GM21825 (cell line): ENCODE data around the gene OSBPL1A.

ENCODE experiments used
- ATAC-seq: cut with Tn5 transposase; IDR thresholded peaks from one replicate; pipeline ENCODE4 v1.9.1; 2021; ENCODE audit warnings: mild to moderate bottlenecking, moderate library complexity; ENCODE audit not compliant: unreplicated experiment

The OSBPL1A gene

DNA sequence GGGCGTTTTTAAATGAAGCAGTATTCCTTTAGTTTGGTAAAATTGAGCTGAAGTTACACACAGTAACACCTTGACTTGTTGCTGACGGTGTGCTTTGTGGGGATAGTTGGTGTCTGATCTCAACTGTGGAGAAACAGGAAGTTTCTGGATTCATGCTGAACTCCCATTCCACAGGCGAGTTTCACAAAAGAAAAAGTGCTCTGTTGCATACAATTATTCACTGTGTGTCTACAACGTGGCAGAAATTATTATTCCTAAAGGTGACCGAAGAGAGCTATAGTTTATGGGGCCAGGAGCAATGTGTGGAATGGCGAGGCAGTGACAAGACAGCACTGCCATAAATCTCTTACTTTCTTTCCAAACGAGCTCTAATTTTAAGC is 259.2 kb downstream of the OSBPL1A start:
- no peak for ATAC-seq

DNA sequence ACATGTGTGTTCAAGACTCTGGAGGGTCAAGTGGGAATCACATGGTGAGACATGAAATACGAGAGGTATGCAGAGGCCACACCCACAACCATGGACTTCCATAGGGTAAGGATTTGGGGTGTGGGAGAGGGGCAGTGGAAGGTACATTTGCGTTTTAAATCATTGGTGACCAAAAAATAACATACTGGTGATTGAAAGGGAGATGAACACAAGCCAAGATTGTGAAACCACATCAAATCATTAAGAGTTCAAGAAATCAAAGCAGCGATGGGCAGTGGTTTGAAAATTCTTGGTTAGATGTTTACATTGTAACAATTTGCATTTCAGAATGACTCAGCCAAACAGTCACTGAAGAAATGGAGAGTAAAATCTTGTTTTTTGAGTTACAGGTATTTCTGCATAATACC is 260.7 kb downstream of the OSBPL1A start:
- no peak for ATAC-seq

DNA sequence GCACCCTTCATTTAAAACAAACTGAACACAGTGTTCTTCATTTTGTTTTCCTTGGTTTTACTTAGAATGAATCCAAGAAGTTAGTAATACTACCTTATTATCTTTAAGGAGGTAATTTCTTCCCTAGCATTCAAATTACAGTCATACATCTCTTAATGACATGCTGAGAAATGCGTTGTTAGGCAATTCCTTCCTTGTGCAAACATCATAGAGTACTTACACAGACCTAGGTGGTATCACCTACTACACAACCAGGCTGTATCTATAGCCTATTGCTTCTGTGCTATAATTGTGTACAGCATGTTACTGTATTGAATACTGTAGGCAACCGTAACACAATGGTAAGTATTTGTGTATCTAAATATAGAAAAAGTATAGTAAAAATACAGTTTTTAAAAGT is 267.1 kb downstream of the OSBPL1A start:
- ATAC-seq: no peak

DNA sequence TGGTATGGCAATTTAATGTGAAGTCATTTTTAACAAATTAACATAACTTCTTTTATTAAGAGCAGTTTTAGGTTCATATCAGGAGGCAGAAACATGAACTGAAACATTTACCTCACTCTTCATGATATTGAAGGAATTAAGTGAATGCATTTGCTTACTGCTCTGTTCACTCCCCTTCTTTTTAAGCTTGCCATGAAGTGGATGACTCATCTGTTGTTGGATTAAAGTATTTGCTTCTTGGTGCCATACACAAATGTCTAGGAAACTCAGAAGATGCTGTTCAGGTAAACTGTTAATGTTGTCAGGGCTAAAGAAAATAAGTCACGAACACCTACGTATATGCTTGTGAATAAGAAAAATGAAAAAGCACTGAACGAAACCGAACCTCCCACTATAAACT is 268.9 kb downstream of the OSBPL1A start:
- ATAC-seq: no peak

DNA sequence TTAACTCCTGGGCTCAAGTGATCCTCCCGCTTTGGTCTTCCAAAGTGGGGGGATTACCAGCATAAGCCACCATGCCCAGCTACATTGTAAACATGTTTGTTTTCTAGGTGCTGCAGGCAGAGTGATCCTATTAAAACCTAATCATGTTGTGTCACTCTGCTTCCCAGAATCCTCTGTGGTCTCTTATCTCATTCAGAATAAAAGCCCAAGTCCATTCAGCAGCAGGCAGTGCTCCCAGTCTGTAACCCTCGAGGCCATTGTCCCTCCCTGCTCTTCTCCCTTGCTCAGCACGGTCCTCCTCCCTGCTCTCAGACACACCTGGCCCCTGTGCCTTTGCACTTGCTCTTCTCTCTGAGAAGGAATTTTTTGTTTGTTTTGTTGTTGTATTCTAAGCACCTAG is 269.9 kb downstream of the OSBPL1A start:
- no peak for ATAC-seq

DNA sequence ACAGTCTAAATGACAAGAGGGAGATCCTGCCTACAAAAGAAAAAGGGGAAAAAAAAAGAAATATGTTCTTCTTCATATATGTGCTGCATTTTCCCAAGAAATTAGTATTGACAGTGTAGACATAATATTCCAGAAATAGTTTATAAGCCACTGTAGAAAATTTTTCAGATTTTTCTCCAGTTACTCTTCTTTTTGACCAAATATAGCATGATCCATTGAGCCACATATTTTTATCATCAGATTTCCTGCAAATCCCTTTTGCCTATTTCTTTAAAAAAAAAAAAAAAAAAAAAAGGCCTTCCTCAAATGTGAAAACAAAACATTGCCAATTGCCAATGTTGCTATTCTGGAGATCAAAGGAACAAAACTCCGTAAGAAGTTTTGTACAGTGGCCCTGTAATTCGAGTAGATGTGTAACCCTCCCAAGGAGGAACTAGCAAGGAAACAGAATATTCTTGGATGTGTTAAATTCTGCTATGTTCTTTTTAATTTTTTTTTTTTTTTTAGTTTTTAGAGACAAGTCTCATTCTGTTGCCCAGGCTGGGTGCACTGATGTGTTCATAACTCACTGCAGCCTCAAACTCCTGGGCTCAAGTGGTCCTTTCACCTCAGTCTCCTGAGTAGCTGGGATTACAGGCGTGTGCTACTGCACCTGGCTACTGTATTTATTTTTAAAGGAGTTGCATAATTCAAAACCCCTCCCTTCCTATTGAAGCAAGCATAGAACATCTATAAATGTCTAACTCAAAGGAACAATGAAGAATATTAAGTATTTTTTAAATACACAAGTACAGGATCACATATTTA is 271.3 kb downstream of the OSBPL1A start:
- ATAC-seq: no peak

DNA sequence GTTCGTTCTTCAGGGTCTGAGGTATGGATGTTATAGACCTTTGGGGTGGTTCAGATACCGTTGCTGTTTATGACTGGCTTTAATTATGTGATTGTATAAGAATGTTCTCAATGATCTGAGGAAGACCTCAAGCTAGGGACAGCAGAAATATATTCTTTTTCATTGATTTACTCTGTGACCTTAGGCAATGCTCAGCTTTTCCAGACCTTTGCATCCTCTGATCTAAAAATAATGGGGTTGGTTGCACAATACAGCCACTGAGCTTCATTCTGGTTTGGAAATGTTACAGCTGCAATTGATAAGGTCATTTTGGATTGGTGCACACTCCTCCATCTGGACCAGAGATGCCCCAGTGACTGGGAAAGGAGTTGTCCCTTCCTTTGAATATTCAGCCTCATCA is 276.0 kb downstream of the OSBPL1A start:
- no peak for ATAC-seq

DNA sequence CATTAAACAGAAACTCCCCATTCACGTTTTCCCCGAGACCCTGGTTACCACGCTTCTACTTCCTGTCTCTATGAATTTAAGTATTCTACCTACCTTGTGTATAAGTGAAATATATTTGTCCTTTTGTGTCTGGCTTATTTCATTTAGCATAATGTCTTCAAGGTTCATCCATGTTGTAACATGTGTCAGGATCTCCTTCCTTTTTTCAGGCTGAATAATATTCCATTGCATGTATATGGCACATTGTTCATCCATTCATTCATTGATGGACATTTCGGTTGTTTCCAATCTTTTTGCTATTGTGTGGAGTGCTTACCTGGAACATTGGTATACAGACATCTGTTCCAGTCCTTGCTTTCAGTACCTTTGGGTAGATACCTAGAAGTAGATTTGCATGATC is 276.9 kb downstream of the OSBPL1A start:
- no peak for ATAC-seq

DNA sequence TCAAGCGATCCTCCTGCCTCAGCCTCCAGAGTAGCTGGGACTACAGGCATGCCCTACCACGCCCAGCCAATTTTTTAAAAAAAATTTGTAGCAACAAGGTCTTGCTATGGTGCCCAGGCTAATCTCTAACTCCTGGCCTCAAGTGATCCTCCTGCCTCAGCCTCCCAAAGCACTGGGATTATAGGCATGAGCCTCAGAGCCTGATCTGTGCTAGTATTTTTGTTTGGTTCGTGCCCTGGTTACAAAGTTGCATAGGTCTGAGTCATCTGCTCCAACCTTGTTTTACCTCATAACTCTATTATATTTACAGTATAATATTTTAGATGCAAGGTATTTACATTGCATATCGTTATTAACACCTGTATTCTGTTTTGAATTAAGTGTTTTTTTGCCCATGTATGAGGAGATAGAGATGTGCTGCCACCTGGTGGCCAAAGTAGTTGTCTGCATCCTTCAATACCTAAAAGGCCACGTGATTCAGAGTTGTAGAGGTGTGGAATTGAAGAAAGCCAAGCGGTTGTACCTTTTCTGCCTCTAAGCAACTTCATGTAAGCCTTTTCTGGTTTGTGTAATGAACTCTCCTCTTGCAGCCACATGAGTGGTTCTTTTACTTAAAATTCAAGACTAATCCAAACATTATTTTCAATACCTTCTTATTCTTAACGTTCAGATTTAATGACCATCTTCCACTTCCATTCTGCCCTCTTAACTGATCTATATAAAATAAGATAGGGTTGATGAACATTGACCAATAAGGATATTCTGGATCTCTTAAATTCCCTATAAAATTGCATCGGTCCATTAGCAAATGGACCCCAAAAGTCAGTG is 278.7 kb downstream of the OSBPL1A start:
- ATAC-seq: no peak

DNA sequence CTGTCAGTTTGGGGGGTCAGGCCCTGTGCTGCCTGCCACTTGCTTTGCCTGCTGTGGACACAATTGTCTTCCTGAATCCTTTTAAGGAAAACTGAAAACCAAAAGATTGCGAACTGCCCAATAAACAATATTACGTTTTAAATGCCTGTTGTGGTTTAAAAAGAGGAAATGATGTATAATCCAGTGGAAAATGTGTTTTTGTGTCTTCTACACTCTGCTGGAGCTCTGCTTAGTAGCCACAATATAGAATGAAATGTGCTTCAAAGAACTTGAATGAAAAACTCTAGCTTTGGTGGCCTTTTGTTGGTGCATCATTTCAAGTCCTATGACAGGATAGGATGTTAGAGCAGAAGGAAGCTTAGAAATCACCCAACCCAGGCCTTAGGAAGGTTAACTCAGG is 282.0 kb downstream of the OSBPL1A start:
- ATAC-seq: no peak

DNA sequence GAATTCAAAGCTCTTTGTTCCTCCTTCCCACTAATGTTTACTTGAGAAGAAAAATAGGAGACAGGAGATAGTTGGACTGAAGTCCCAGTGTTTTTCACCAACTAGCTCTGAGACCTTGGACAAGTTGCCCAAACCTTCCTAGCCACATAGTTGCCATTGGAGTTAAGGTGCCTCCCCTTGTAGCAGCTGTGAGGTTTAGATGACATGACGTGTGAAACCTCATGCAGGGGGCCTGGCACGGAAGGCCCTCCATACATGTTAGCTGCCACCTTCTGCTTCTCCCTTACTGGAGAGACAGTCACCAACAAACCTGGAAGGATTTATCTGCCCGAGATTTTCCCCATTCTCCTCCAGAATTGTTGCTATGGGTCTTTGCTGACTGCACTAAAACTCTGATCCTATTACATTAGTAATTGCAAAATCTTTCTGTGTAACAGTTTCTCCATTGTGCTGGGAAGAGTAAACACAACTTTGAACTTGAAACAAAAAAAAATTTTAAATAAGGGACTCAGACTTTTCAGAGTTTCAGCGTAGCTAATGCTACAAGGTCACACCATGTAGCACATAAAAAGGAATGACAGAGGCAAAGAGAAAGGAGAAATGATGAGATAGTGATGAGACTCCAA is 282.6 kb downstream of the OSBPL1A start:
- no peak for ATAC-seq

DNA sequence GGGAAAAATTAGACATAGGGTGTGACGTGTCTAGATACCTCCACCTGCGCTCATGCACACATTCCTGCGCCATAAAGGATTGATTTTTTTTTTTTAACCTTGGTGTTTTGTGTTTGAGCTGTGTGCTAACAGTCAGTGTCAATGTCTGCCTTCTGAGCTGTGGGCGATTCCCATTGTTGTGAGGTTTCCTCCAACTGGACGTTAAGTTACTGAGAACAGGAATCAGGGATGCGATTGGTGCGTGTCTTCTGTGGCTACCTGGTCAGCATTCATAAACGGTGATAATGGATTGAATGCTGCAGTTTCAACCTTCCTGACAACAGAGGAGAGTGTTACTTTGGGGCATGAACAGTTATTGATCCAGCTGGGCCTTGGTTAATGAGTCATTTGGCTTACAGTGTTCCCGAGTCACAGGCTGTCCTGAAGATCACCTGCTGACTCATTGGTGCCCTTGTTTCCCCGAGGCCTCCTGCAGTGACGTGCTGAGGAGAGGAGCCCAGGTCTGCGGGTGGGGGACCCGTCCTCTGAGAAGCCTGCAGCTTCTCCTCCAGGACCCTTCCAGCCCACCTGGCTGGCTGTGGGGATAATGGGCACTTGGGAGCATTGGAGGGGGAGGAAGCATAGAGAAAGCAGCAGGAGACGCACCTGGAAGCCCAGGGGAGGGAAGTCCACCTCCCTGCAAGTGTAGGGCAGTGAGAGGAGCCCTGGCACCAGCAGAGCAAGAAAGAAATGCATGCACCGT is 284.6 kb downstream of the OSBPL1A start:
- ATAC-seq: no peak

DNA sequence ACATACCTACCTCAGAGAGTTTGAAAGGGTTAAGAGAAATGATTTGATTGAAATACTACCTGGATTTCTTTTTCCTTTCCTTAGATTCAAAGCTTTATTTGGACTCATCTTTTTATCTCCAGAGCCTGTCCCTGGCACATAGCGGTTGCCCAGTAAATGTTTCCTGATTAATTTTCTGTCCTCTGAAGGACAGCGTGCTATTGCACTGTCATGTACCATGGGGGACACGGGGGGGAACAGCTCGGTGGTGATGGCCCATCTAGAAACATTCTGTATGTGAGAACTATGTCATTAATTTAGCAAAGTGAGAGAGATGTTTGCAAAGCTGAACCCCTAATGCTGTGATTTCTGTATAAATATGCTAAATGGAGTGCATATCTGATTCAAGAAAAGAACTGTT is 285.2 kb downstream of the OSBPL1A start:
- ATAC-seq: no peak
